ENCODE data around the gene NCOA1.

DNA sequence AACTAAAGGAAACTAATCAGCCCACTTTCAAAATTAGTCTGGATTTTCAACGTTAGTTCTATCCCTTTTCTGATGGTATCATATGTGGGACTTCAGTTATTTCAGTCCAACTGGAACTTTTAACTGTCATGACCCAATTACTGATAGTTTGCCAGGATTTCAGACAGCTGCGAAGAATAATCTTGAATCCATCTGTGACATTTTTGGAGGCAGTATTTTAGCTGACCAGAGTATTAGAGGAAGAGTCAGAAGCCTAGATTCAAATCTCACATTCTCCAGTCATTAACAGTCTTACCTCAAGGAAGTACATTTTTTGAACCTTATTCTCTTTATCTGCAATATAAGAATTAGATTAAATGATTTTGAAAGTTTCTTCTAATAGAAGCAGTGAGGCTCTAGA lies 220.8 kb downstream of the NCOA1 start:
- TF ChIP-seq POLR2A (IDR thresholded peaks at IDR 0.05; ENCODE audit: low read length) (no peak), GATA1 (IDR thresholded peaks at IDR 0.05; ENCODE audit: low read depth, low read length) (no peak)
